HG02981 (cell line): ENCODE results near the gene GALNT6.

Source experiments
- ATAC-seq: cut with Tn5 transposase; IDR thresholded peaks from one replicate; pipeline ENCODE4 v1.9.1; 2021; ENCODE audit warnings: mild to moderate bottlenecking, moderate library complexity; ENCODE audit not compliant: unreplicated experiment

Gene GALNT6

GRCh38 chr12:51383269-51383905 is 7.8 kb downstream of the GALNT6 start:
- ATAC-seq: no peak

- ATAC-seq: no peak
These were observed 9.0 kb downstream of the GALNT6 start for GRCh38 chr12:51382173-51382572.

- no peak for ATAC-seq
These were observed 9.8 kb downstream of the GALNT6 start for GRCh38 chr12:51381226-51382079.

DNA sequence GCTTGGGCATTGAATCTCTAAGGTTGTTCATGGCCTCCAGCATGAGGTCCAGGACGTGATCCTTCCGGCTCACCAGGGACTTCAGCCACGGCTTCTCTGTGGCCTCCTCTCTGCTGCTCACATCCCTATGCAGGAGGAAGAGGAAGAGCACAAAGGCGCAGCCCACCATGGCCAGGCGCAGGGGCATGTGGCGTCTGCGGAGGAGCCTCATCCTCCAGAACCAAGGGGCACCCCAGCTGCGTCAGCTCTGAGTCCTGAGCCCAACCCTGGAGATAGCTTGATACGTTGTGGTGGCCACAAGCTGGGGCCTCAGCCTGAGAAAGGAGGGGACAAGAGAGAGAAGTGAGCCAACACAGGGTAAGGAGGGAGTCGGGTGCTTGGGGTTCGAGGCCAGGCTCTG is 11.6 kb downstream of the GALNT6 start:
- no peak for ATAC-seq

DNA sequence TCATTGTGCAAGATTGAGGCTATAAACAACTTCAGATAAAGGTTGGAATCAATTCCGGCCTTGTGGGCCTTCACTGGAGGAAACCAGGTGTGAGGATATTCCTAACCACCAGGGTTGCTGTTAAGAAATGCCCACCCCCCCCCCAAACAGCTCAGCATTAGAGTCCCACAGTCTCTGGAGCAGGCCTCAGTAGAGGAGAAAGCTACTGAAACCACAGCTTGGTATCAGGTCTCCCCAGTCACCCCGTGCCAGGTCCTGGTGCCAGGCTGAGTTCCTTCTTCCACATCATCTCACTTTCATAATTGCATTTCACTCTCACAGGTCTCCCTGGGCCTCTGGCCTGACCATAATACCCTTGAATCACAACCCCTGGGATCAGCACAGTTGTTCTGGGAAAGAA is 12.5 kb downstream of the GALNT6 start:
- no peak for ATAC-seq

- ATAC-seq: no peak
These were observed 13.9 kb downstream of the GALNT6 start for GRCh38 chr12:51377099-51377984.

GRCh38 chr12:51374856-51375255 is 16.4 kb downstream of the GALNT6 start:
- ATAC-seq: no peak

GRCh38 chr12:51374361-51374760 is 16.8 kb downstream of the GALNT6 start:
- no peak for ATAC-seq

DNA sequence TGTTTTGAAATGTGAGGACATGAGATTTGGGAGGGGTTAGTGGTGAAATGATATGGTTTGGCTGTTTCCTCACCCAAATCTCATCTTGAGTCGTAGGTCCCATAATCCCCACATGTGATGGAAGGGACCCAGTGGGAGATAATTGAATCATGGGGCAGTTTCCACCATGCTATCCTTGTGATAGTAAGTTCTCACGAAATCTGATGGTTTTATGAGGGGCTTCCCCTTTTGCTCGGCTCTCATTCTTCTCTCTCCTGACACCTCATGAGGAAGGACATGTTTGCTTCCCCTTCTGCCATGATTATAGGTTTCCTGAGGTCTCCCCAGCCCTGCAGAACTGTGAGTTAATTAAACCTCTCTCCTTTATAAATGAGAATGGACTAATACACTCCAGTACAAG is 18.0 kb downstream of the GALNT6 start:
- ATAC-seq: no peak

GRCh38 chr12:51372021-51372420 is 19.2 kb downstream of the GALNT6 start:
- no peak for ATAC-seq

DNA sequence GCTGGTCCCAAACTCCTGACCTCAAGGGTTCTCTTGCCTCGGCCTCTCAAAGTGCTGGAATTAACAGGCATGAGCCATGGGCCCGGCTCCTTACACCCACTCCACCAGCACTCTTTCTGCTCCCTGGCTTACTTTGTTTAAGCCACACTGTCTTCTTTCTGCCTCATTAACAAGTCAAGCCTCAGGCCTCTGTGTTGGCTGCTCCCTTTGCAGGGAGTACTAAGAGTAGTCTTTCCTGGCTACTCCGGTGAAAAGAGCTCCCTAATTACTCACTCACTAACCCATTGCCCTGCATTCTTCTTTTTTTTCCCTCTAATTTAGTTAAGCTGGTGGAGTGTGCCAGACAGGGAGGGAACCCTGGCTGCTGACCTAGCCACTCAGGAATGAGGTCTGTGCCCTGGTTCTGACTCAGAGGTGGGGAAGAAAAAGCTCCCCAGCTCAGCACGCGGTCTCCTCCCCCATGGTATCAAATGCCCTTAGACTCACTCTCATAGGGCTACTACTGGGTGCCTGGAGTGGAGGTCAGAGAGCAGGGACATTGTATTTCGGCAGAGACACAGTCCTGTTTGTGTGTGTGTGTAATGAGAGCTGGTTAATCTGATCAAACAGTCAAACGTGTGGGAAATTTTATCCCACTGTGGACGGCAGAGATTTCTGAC is 19.8 kb downstream of the GALNT6 start:
- no peak for ATAC-seq

DNA sequence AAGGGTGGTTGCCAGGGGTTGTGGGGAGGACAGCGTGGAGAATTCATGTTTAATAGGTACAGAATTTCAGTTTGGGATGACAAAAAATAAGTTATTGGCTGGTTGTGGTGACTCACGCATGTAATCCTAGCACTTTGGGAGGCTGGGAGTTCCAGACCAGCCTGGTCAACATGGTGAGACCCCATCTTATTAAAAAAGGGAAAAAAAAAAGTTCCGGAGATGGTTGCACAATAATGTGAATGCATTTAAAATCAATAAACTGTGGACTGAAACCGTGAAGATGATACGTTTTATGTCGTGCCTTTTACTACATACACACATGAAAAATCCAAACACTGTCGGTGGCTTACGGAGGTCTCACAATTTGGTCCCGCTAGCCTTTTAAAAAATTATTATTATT is 20.5 kb downstream of the GALNT6 start:
- ATAC-seq: no peak

GRCh38 chr12:51369581-51369980 is 21.6 kb downstream of the GALNT6 start:
- no peak for ATAC-seq

GRCh38 chr12:51368640-51369517 is 22.3 kb downstream of the GALNT6 start:
- peak; percentile 97 for ATAC-seq

DNA sequence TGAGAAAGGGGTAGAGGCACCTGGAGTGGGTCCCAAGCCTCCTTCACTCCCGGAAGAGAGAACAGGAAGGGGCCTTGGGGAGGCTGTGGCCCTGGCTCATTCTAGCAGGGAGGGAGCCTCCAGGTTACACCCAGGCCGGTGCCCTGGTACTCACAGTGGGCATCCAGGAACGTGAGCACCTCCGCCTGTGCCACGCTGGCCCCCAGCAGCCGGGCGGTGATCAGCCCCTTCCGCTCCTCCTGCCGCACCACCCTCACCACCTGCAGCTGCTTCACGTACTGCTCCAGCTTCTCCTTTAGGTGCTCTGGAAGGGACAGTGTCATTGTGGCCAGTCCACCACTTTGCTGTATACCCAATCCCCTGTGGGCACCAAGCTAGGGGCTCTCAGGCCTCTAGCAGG is 25.9 kb downstream of the GALNT6 start:
- ATAC-seq: no peak

DNA sequence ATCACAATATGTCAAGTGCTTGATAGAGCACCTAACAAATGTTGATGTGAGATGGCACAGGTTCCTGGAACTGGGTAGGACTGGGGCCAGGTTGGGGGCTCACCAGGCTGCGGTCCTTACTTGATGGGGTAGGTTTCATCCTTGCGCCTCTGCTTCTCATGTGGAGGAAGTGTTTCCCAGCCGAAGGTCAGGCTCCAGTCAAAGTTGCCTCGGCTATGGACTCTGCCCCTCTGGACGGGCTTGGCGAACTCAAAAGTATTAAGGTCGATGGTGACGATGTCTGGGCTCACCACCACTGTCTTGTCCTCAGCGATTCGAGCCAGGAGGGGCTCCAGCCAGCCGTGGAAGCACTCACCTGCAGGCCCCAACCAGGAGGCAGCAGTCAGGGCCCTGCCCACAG is 27.2 kb downstream of the GALNT6 start:
- no peak for ATAC-seq

- ATAC-seq: no peak
These were observed 28.4 kb downstream of the GALNT6 start for GRCh38 chr12:51362747-51363342.

- ATAC-seq: no peak
These were observed 28.9 kb downstream of the GALNT6 start for GRCh38 chr12:51362307-51362706.

DNA sequence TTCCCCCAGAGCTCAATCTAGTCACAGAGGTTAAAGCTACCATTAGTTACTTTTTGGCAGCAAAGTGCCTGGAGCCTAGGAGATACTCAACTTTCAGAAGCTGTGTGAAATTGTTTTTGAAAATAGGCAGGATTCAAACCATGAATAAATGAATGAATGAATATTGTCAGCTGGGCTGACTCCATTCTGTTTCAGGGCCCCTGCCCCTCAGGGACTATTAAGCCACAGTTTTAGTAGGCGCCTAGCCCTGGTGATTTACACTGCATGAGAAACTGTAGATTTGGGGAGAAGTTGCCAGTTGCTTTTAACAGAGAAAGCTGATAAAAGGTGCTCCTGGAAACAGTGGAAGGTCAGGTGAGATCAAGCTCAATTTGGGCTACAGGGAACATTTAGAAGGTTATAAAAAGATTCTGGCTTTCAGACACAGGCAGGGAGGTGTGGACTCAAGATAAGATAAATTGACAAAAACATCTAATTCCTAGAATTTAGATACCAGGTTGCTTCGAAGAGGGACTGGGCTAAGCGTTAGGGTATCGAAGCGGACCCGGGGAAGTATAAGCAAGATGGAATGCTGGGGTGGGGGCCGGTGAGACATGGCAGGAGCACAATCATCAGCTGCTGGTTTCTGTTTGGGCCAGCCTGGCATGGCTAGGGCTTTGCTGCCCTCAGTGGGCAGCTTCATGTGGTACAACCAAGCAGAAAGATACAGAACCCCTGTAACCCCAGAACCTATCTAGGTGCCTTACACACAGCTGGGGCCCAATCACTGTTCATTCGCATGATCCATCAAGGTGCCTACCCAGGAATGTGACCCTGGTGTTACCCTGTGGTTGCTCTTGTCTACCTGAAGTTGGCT is 29.8 kb downstream of the GALNT6 start:
- ATAC-seq: no peak
